GM18505 (cell line): ENCODE data around the gene ACTN4.

Experiments used
- ATAC-seq: cut with Tn5 transposase; IDR thresholded peaks from one replicate; pipeline ENCODE4 v1.9.1; 2021; ENCODE audit not compliant: unreplicated experiment
- POLR2A ChIP-seq: IDR thresholded peaks from 4 replicates; pipeline ENCODE4 v1.6.1; 2011; ENCODE audit warnings: borderline replicate concordance; ENCODE audit not compliant: insufficient read depth, insufficient read length; ENCODE audit errors: extremely low read depth

The ACTN4 gene

DNA sequence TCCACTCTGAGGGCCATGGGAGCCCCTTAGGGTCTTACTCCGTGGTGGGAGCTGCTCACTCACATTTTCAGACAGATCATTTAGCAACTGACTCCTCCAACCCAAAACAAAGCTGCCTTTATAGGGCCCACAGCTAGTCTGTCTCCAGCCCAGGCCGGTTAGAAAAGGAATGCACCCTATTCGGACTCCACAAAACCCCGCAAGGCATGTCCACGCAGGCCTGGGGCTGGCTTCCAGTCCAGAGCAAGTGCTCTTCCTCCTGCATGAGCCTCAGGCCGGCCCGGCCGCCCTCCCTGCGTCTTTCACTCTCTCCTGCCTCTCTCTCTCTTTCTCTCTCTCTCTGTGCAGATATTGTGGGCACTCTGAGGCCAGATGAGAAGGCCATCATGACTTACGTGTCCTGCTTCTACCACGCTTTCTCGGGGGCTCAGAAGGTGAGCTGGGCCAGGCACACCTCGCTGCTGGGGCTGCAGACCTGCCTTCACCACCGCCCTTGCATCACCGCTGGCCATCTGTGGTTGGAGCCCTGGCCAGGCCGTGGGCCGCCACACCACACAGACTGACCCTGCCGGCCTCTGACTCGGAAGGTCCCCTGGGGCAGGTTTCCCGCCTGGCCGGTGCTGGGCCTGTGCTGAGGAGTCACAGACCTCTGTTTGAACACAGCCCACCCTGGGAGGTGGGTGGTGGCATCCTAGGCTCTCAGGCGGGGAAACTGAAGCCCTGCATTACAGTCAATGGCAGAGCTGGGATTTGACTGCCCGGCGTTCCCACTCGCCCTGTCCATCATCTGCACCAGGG lies 63.7 kb downstream of the ACTN4 start:
- no peak for ATAC-seq
- TF ChIP-seq POLR2A = no peak

DNA sequence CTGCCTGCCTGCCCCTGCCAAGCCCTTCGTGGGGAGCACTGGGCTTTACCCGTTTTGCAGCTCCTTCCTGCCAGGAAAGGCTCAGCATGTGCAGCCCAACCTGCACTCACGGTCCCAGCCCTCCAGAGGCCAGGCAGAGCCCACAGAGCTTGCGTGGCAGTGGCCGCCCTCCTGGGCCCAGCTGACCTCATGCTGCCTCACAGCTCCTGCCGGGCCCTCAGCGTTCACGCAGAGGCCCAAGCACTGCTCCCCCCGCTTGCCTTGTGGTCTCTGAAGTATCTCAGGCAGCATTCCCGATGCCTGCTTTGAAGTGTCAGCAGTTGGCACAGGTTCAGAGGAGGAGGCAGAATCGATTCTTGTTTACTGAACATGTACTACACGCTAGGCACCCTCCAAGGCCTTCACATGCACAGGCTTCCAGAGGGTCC lies 64.3 kb downstream of the ACTN4 start:
- ATAC-seq = no peak
- no peak for TF ChIP-seq POLR2A

DNA sequence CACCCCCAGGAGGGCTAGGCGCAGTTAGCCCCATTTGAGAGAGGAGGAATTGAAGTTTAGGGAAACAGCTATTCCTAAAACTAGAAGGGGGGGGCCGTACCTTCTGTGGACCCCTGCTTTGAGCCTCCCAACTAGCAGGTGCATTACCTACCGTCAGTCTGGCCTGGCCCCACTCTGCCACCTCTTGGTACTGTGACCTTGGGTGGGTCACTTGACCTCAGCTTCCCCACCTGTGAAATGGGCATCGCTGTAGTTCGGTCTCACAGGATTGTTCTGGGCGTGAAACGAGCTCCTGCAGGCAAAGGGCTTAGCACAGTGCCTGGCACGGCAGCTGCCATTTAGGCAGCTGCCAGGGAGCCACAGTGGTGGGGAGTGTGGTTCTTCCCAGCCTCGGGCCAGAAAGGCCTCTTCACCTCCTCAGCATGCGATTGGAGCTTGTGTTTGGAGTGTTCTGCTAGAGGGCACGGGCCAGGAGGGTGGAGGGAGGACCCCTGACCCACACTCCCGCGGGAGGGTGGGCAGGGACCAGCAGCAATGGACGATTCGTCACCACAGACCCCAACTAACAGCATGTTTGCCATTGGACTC lies 64.8 kb downstream of the ACTN4 start:
- no peak for TF ChIP-seq POLR2A

DNA sequence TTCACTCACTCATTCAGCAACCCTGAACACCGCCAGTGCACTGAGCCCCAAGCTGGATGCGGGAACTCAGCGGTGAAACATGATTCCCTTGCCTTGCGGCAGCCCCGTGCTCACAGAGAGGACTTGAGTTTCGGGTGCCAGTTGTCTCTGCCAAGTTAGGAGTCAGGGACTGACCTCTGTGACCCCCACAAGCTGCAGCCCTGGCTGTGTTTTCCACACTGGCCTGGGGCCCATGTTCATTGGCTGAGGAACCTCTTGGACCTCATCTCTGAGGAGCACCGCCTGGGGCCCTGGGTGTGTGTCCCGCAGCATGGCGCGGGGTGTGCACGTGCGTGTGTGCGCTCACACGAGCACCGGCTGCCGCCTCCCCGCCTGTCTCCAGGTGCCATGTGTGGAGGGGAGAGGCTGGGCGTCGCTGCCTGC lies 65.8 kb downstream of the ACTN4 start:
- no peak for TF ChIP-seq POLR2A
- ATAC-seq = no peak

More for the DNA sequence above, 64.8 kb downstream of the ACTN4 start:
- no peak for ATAC-seq

DNA sequence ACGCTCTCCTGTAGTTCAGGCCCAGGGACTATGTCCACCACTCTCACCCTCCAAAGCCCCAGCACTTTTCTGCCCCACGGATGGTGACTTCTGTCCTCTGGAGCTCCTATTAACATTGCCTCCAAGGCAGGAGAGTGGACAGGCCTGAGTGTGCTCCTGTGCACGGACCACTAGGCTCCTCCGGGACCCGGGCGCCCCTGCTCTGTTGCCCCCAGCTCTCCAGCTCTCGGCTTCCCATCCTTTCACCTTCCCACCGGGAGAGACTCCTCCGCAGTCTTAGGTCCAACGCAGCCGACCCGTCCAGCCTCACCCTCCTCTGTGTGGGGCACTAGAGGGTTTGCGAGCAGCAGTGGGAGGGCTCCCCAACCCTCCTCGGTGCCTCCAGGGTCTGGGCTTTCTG lies 66.4 kb downstream of the ACTN4 start:
- ATAC-seq = no peak
- no peak for TF ChIP-seq POLR2A

DNA sequence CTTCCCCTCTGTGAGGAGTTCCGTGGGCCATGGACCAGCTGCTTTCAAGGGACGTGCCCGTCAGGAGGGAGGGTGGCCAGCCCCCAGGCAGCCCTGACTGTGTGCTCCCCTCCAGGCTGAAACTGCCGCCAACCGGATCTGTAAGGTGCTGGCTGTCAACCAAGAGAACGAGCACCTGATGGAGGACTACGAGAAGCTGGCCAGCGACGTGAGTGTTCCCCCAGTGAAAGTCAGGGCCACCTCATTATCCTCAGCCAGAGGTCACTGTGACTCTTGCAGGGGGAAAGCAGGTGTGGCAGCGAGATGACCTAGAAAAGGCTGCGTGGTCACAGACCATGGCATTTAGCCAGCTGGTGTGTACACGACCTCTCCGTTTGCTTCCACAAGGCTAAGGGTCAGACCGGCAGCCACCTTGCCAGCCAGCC lies 66.9 kb downstream of the ACTN4 start:
- no peak for ATAC-seq

DNA sequence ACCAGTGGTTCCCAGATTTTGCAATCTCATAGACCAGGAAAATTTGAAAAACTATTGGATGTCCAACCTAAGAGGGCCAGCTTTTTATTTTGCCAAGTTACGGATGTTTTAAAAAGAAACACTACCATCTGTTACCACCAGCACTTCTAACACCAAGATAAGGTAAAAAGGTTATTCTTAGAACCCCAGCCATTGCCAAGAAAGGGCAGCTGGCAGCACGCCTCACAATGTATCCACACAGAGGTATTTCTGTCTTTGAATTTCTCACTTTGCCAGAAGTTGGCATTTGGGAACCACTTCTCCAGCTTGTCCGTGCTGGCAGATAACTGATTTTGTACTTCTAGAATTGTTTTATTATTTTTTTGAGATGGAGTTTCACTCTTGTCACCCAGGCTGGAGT lies 68.1 kb downstream of the ACTN4 start:
- ATAC-seq = no peak
- TF ChIP-seq POLR2A = no peak

More for the DNA sequence above, 66.9 kb downstream of the ACTN4 start:
- no peak for TF ChIP-seq POLR2A

DNA sequence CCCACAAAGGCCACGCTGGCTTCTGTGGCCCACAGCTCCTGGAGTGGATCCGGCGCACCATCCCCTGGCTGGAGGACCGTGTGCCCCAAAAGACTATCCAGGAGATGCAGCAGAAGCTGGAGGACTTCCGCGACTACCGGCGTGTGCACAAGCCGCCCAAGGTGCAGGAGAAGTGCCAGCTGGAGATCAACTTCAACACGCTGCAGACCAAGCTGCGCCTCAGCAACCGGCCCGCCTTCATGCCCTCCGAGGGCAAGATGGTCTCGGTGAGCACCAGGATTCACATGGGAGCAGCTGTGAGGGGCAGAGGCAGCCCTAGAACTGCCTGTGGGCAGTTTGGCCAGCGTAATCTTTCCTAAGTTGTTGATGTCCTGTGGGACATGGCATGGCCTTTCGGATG lies 69.6 kb downstream of the ACTN4 start:
- no peak for ATAC-seq
- no peak for TF ChIP-seq POLR2A

DNA sequence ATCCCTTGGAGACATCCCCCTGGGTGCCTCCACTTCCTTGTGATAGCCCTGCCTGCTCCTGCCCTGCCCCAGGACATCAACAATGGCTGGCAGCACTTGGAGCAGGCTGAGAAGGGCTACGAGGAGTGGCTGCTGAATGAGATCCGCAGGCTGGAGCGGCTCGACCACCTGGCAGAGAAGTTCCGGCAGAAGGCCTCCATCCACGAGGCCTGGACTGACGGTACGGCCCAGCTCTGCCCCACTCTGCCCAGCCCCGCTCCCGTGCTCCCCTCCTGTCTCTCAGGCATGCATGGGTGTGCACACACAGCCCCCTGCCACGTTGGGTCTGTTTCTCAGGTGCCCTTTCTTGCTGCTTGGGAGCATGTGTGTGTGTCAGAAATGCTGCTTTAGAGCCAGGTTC lies 70.4 kb downstream of the ACTN4 start:
- TF ChIP-seq POLR2A = no peak
- no peak for ATAC-seq

DNA sequence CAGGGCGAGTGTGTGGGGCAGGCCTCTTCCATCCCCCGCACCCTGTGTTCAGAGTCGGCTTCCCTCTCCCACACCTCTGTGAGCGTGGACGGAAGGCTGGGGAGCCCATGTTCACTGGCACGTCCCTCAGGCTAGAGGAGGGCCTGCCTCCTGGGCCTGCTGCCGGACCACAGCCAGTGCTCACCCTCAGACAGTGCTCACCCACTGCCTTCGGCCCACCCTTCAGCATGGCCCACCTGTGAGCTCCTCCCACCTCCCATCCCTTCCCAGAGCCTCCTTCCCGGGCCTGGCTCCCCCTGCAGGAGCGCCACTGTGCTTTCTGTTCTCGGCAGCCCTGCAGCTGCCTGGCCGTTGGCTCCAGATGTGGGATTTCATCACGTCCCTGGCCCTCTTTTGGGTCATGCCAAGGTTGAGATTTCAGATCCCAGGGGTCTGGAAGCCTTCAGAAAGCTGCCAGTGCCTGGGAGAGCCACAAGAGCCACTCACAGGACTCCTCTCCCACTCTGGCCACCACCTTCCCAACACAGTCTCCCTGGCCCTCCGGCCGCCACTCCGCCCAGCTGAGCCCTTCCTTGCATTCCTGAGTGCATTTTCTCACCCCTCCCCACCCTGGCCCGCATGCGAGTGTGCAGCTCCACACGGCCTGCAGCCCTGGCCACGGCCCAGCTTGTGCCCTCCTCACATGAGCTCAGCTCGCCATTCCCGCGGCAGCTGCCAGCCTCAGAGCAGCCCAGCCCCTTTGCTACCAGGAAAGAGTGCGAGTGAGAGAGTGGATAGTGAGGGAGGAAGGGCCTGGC lies 71.5 kb downstream of the ACTN4 start:
- no peak for ATAC-seq
- no peak for TF ChIP-seq POLR2A

DNA sequence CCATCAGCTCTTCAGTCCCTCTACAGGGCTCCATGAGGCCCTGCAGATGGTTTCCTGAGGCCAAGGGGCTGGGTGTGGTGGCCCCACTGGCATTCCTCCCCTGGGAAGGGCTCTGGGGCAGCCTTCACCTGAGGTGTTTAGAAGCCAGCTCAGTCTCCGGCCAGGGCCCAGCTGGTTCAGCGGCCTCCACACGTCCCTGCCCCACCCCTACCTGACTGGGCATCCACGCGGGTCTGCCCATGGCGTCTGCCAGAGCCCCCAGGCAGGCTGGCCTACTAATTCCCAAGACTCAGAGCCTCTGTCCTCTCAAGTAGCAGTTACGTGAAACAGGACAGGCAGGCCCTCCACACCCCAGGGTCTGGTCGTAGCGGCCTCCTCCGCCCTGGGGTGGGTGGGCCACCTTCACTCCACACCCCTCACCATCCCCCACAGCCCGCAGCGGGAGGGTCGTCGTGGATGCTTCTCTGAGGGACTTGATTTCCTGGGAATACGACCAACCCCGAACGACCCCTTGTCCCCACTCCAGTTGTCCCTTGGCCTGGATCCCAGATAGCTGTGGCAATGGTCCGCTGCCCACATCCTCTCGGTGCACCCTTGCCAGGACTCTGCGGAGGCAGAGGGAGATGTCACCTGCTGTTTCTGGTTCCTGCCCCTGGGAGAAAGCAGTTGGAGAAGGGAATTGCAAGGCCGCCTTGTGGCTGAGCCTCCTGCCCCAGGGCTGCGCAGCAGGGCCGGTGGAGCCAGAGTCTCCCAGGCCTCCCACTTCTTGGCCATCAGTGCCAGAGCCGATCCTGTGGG lies 72.5 kb downstream of the ACTN4 start:
- no peak for ATAC-seq
- no peak for TF ChIP-seq POLR2A

DNA sequence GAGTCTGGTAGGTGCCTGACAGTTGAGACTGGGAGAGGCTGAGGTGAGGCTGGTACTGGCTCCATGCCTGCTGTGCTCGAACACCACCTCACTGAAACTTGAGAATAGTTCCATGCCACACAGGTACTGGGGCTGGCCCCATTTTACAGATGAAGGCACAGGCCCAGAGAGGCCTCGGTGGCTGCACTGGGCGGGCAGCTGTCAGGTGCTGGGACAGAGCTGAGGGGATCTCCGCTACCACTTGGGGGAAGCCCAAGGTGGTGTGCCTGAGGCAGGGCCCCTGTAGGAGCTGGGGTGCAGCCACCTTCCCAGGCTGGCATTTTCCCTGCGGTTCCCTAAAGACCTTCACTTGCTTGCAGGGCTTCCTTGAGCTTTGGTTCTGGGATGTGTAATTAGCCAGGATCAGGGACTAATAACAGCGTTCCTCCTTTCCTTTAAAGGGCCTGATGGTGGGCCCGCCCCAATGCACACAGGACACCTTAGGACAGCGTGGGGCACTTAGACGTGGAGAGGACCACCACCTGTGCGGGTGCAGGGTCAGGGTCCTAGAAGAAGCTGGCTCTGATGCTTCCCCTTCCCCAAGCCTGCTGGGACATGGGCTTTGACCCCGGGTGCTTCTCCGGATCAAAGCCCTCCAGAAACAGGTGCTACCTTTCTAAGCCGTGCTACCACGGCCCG lies 73.2 kb downstream of the ACTN4 start:
- TF ChIP-seq POLR2A = no peak
- ATAC-seq = no peak

DNA sequence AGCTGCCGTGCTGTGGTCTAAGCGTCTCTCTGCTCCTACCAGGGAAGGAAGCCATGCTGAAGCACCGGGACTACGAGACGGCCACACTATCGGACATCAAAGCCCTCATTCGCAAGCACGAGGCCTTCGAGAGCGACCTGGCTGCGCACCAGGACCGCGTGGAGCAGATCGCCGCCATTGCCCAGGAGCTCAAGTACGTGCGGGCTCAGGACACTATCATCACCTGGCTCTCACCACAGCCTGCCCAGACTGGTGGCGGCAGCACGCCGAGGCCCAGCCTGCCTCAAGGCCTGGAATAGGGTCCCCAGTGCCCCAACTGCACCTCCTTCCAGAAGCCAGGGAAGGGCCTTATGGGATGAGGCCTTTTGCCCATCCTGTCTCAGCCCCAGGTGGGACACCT lies 74.0 kb downstream of the ACTN4 start:
- ATAC-seq = no peak
- no peak for TF ChIP-seq POLR2A
